Fibroblast of skin of abdomen (primary cell): Measurements from ENCODE around the gene NAA50.
A peak's percentile ranks its signal among the peaks of the same experiment; 100 is the strongest.

Experiments used
- DNase-seq: peaks from one replicate; pipeline ENCODE4 v3.0.0-alpha.2; 2013

Gene NAA50

DNA sequence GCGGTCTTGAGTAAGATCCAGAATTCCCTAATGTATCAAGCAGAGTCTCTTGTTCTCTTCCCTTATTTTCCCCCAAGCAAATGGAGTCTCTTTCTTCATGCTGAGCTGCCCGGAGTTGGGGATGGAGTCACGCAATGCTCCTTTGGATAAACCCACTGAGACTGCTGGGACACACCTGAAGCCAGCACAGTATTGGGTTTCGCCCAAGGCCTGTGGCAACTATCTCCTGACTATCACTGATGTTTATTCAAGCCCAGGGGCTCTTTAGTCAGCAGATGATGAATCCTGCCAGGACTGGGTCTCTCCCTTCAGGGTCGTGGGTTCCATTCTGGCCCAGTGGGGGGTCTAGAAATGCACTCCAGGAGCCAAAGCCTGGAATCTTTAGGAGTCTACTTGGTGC, 60.9 kb downstream of the NAA50 start:
- no peak for DNase-seq

GRCh38 chr3:113684271-113684819, 61.7 kb downstream of the NAA50 start:
- no peak for DNase-seq

- DNase-seq, result no peak
These were observed 67.3 kb downstream of the NAA50 start for GRCh38 chr3:113678773-113679172.

- no peak for DNase-seq
These were observed 68.3 kb downstream of the NAA50 start for GRCh38 chr3:113677737-113678136.

- DNase-seq, result no peak
These were observed 69.8 kb downstream of the NAA50 start for GRCh38 chr3:113676261-113676660.

- DNase-seq, result no peak
These were observed 72.5 kb downstream of the NAA50 start for GRCh38 chr3:113673593-113673992.

GRCh38 chr3:113668015-113668414, 78.0 kb downstream of the NAA50 start:
- peak; percentile 66 for DNase-seq
